Measurements from ENCODE around the gene LIMK2.

DNA sequence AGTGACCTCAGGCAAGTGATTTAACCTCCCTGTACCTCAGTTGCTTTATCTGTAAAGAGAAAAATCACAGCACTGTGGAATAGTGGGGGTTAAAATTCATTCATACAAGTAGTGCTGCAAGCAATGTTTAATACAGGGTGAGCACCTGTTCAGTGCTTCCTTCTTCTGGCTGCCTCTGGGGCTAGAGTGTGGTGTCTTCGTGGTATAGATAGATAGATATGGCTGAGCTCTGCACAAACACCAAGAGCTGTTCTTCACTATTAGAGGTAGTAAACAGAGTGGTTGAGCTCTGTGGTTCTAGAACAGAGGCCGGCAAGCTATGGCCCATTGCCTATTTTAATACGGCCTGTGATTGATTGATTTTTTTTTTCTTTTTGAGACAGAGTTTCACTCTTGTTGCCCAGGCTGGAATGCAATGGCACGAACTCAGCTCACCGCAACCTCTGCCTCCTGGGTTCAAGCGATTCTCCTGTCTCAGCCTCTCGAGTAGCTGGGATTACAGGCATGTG lies 32.9 kb downstream of the LIMK2 start:
- TF ChIP-seq, protein P1, sequence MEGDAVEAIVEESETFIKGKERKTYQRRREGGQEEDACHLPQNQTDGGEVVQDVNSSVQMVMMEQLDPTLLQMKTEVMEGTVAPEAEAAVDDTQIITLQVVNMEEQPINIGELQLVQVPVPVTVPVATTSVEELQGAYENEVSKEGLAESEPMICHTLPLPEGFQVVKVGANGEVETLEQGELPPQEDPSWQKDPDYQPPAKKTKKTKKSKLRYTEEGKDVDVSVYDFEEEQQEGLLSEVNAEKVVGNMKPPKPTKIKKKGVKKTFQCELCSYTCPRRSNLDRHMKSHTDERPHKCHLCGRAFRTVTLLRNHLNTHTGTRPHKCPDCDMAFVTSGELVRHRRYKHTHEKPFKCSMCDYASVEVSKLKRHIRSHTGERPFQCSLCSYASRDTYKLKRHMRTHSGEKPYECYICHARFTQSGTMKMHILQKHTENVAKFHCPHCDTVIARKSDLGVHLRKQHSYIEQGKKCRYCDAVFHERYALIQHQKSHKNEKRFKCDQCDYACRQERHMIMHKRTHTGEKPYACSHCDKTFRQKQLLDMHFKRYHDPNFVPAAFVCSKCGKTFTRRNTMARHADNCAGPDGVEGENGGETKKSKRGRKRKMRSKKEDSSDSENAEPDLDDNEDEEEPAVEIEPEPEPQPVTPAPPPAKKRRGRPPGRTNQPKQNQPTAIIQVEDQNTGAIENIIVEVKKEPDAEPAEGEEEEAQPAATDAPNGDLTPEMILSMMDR (IDR thresholded peaks at IDR 0.05; ENCODE audit: insufficient read depth, low read length, poor library complexity, severe bottlenecking) = no peak
- no peak for TF ChIP-seq EZH2phosphoT487 (conservative IDR thresholded peaks at IDR 0.05; ENCODE audit: low read length)

All from SU-DHL-6 (cell line).